Stomach (tissue), 9 donors: ENCODE measurements around the gene SLC38A6. TPM values are rescaled to one million over a fixed set of nuclear protein-coding genes. Genes with fewer than 3 reads are reported as not detected.

Source experiments
- DNase-seq, 2 donors: peaks; one replicate each; pipeline versions ENCODE4 v3.0.0 to v3.0.0-alpha.2; 2013 to 2019
- H3K27ac ChIP-seq, 5 donors: fragments of 200-600 bp in 4 of 5; sonication (generic) in 4 of 5; one replicate each; pipeline ENCODE4 v1.5.1; 2013 to 2019; ENCODE audit warnings: mild to moderate bottlenecking in 1 of 5, moderate library complexity in 1 of 5
- H3K27me3 ChIP-seq, 3 donors: fragments of 200-600 bp; sonication (generic); one replicate each; pipeline ENCODE4 v1.5.1; 2017 to 2019; ENCODE audit warnings: mixed run types in 1 of 3
- H3K36me3 ChIP-seq, 4 donors: fragments of 200-600 bp; sonication (generic); 1 replicate in 3 of 4; 2 replicates in 1 of 4; pipeline ENCODE4 v1.5.1; 2016 to 2019
- H3K4me1 ChIP-seq, 4 donors: fragments of 200-600 bp; sonication (generic); one replicate each; pipeline ENCODE4 v1.5.1; 2016 to 2019
- H3K4me3 ChIP-seq, 4 donors: fragments of 200-600 bp; sonication (generic) in 3 of 4; one replicate each; pipeline ENCODE4 v1.5.1; 2016 to 2019; ENCODE audit warnings: mild to moderate bottlenecking in 1 of 4
- H3K9me3 ChIP-seq, 4 donors: fragments of 200-600 bp; sonication (generic); one replicate each; pipeline ENCODE4 v1.5.1; 2016 to 2019
- EP300 ChIP-seq: sonication (generic); formaldehyde crosslinking; IDR thresholded peaks from one replicate; pipeline ENCODE4 v1.6.1; 2017; ENCODE audit warnings: antibody characterized with exemption
- POLR2A ChIP-seq, 4 donors: fragments of 450-650 bp; IDR thresholded peaks; one replicate each; pipeline ENCODE4 v1.6.1; 2016; ENCODE audit warnings: antibody characterized with exemption in 4 of 4, control low read depth in 2 of 4, mild to moderate bottlenecking in 1 of 4, moderate library complexity in 1 of 4
- POLR2AphosphoS5 ChIP-seq, 3 donors: sonication (generic); formaldehyde crosslinking; IDR thresholded peaks; one replicate each; pipeline ENCODE4 v1.6.1; 2016; ENCODE audit warnings: antibody characterized with exemption in 3 of 3
- WGBS, 5 donors: extraction: QIAGEN DNeasy Blood & Tissue Kit in 3 of 5; methylation state at CpG; one replicate each; pipeline versions ENCODE4 v1.1.5 to v1.1.7; 2013 to 2018; 5-methylcytosine and 5-hydroxymethylcytosine counted together
- intact Hi-C: fragments of 100-400 bp; cut with DNase I; formaldehyde crosslinking; loops from one replicate; pipeline ENCODE4 v1.15.1; 2023; ENCODE audit warnings: low total_unique reads
- polyA plus RNA-seq, 3 donors: library from polyadenylated mRNA; stranded (reverse); fragments of 200-250 nt; gene quantifications; one replicate each; pipeline ENCODE4 v1.2.3, GENCODE V29; 2013
- total RNA-seq, 5 donors: library from RNA; depleted of rRNA; stranded (reverse); fragments of >200 nt; gene quantifications; one replicate each; pipeline versions ENCODE4 v1.1.0 to v1.2.3, GENCODE V29; 2014 to 2016
- TF ChIP-seq, protein P1 (sequence below), 7 experiments: fragments of 450-650 bp in 4 of 7; fragments of 200-600 bp in 3 of 7; sonication (generic) in 3 of 7; IDR thresholded peaks; one replicate each; pipeline ENCODE4 v1.5.1; 2016 to 2019; ENCODE audit warnings: antibody characterized with exemption in 7 of 7, control low read depth in 2 of 7, mild to moderate bottlenecking in 1 of 7
- donor health status: healthy with polysubstance abuse.
- donor health status: Bipolar disorder and iron deficiency.
- donor health status: healthy.

Gene SLC38A6
- total and polyA plus RNA-seq, 8 donors: 2.9 to 45.9 (median 7.6) TPM; not detected in 1

GRCh38 chr14:60943637-60944032 is 37.4 kb upstream of the SLC38A6 start:
- no peaks in the 10 kb centered on the region for H3K27me3 ChIP-seq
- no peak overlapping the region for H3K27ac ChIP-seq
- intact Hi-C loops: no loop called here
- TF ChIP-seq EP300: no peak
- TF ChIP-seq POLR2AphosphoS5 (IDR thresholded peaks at IDR 0.05): no peak
- TF ChIP-seq POLR2A (IDR thresholded peaks at IDR 0.05): no peak
- TF ChIP-seq, protein P1, sequence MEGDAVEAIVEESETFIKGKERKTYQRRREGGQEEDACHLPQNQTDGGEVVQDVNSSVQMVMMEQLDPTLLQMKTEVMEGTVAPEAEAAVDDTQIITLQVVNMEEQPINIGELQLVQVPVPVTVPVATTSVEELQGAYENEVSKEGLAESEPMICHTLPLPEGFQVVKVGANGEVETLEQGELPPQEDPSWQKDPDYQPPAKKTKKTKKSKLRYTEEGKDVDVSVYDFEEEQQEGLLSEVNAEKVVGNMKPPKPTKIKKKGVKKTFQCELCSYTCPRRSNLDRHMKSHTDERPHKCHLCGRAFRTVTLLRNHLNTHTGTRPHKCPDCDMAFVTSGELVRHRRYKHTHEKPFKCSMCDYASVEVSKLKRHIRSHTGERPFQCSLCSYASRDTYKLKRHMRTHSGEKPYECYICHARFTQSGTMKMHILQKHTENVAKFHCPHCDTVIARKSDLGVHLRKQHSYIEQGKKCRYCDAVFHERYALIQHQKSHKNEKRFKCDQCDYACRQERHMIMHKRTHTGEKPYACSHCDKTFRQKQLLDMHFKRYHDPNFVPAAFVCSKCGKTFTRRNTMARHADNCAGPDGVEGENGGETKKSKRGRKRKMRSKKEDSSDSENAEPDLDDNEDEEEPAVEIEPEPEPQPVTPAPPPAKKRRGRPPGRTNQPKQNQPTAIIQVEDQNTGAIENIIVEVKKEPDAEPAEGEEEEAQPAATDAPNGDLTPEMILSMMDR (IDR thresholded peaks at IDR 0.05): no peak
- H3K36me3 ChIP-seq: no peaks in the 10 kb centered on the region
- no peak for DNase-seq
- no peak overlapping the region for H3K4me3 ChIP-seq
- H3K9me3 ChIP-seq: no peaks in the 10 kb centered on the region
- 90 to 96% (median 94%) methylated on average over 1 of the region's 1 CpG for WGBS, 5 donors
- peaks cover 0 to 7% (median 0%) of the 10 kb centered on the region in 4 donors for H3K4me1 ChIP-seq

DNA sequence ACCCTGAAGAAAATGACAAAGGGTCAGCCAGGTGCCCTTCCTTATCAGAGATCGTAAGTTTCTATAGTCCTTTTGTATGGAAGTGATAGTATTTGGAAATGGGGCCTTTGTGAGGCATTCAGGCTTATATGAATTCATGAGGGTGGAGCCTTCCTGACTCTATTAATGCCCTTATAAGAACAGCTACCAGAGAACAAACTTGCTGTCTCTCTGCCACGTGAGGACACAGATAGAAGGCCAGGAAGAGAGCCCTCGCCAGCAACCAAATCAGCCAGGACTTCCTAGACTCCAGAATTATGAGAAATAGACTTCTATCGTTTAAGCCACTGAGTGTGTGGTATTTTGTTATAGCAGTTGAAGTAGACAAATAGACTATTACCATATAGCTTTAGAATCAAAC is 36.8 kb upstream of the SLC38A6 start:
- intact Hi-C loops: no loop called here
- Histone ChIP-seq H3K9me3 (no peaks in the 10 kb centered on the region), H3K4me3 (no peak overlapping the region), H3K36me3 (no peaks in the 10 kb centered on the region), H3K27me3 (no peaks in the 10 kb centered on the region), H3K4me1 (peaks cover 0 to 7% (median 0%) of the 10 kb centered on the region in 4 donors), H3K27ac (no peak overlapping the region)
- WGBS, 5 donors: 46 to 55% (median 47%) methylated on average over 4 of the region's 4 CpGs
- no peak for TF ChIP-seq EP300
- TF ChIP-seq, protein P1 (IDR thresholded peaks at IDR 0.05): no peak
- TF ChIP-seq POLR2AphosphoS5 (IDR thresholded peaks at IDR 0.05): no peak
- no peak for TF ChIP-seq POLR2A (IDR thresholded peaks at IDR 0.05)
- no peak for DNase-seq

DNA sequence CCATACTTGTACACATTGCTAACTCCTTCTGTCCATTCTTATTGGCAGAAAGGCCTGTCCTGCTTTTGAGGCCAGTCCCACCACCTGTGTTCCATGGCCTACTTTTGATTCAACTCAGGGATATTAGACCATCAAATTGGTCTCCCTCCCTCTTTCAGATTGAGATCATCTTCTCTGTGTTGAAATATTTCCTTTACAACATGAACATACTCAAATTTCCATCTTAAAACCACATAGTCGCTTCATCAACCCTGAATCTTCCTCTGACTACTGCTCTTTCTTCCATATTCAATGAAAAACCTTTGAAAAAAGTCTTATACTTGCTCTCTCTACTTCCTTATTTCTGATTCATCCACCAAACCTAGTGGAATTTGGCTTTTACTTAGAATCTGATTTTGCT is 35.1 kb upstream of the SLC38A6 start:
- Histone ChIP-seq H3K4me3 (no peak overlapping the region), H3K36me3 (no peaks in the 10 kb centered on the region), H3K4me1 (peaks cover 0 to 7% (median 0%) of the 10 kb centered on the region in 4 donors), H3K9me3 (no peaks in the 10 kb centered on the region), H3K27ac (no peak overlapping the region), H3K27me3 (no peaks in the 10 kb centered on the region)
- no peak for TF ChIP-seq POLR2A (IDR thresholded peaks at IDR 0.05)
- TF ChIP-seq EP300: no peak
- TF ChIP-seq, protein P1 (IDR thresholded peaks at IDR 0.05): no peak
- no peak for TF ChIP-seq POLR2AphosphoS5 (IDR thresholded peaks at IDR 0.05)
- intact Hi-C loops: no loop called here
- no peak for DNase-seq
- 84 to 92% (median 90%) methylated on average over 1 of the region's 1 CpG for WGBS, 5 donors

DNA sequence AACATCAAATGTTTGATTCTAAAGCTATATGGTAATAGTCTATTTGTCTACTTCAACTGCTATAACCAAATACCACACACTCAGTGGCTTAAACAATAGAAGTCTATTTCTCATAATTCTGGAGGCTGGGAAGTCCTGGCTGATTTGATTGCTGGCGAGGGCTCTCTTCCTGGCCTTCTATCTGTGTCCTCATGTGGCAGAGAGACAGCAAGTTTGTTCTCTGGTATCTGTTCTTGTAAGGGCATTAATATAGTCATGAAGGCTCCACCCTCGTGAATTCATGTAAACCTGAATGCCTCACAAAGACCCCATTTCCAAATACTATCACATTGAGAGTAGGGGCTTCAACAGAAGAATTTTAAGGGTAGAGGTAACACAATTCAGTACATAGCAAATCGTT is 34.3 kb upstream of the SLC38A6 start:
- TF ChIP-seq POLR2AphosphoS5 (IDR thresholded peaks at IDR 0.05) (no peak), EP300 (no peak), POLR2A (IDR thresholded peaks at IDR 0.05) (no peak)
- TF ChIP-seq, protein P1 (IDR thresholded peaks at IDR 0.05): no peak
- Histone ChIP-seq H3K4me3 (no peak overlapping the region), H3K36me3 (no peaks in the 10 kb centered on the region), H3K9me3 (no peaks in the 10 kb centered on the region), H3K4me1 (peaks cover 0 to 7% (median 0%) of the 10 kb centered on the region in 4 donors), H3K27me3 (no peaks in the 10 kb centered on the region), H3K27ac (no peak overlapping the region)
- WGBS, 5 donors: 93 to 96% (median 94%) methylated on average over 3 of the region's 3 CpGs
- DNase-seq: no peak
- intact Hi-C loops: no loop called here
